ENCODE results near the gene VIPR2.

The VIPR2 gene

DNA sequence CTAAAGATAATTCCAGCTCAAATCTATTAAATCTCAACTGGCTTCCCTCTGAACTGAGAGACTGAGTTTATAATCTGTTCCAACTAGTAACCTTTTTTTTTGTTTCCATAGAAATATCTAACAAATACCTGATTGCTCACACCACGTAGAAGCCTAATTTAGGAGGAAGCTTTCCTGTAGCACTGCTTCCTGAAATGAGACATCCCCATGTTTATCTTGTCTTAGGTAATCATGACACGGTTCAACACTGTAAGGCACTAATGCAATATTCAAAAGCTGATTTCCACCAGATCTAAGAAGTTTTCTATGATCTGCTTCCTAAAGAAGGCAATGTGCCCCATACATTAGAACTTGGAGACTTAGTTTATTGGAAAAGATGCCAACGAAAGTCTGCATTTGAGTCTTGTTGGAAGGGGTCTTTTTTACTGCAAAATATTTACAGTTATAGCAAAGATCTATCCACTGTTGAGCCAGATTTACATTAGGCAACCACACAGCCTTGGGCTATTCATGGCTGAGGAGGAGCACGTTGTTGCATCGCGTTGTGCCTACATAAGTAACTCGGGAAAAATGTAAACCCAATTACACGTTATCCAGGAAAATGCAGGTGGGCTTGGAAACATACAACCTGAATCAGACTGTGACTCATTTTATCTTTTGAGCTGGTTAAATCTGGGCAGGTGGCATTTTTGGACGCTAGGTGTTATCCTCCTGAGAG is 66.3 kb downstream of the VIPR2 start:
- no peak for DNase-seq (ENCODE audit: extremely low read depth, low read depth)
- TF ChIP-seq, protein P1, sequence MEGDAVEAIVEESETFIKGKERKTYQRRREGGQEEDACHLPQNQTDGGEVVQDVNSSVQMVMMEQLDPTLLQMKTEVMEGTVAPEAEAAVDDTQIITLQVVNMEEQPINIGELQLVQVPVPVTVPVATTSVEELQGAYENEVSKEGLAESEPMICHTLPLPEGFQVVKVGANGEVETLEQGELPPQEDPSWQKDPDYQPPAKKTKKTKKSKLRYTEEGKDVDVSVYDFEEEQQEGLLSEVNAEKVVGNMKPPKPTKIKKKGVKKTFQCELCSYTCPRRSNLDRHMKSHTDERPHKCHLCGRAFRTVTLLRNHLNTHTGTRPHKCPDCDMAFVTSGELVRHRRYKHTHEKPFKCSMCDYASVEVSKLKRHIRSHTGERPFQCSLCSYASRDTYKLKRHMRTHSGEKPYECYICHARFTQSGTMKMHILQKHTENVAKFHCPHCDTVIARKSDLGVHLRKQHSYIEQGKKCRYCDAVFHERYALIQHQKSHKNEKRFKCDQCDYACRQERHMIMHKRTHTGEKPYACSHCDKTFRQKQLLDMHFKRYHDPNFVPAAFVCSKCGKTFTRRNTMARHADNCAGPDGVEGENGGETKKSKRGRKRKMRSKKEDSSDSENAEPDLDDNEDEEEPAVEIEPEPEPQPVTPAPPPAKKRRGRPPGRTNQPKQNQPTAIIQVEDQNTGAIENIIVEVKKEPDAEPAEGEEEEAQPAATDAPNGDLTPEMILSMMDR (IDR thresholded peaks at IDR 0.05; ENCODE audit: low read depth, low read length) = no peak

DNA sequence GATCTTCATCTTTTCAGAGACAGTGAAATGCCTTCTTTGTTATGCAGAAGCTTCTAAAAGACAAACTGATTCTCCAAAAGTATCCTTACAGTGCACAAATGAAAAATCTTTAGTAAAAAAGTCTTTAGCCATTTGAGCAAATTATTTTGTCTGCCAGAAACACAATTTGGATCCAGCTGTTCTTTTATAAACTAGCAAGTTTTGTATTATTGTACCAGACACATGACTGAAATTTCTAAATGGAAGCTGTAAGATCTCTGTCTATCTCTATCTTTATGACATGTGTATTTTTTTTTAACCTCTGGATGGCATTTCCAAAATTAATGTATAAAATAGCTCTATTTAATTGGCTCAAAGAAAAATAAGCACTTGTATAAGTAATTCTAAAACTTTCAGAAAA is 68.3 kb downstream of the VIPR2 start:
- DNase-seq (ENCODE audit: extremely low read depth, low read depth) = no peak
- TF ChIP-seq, protein P1 (IDR thresholded peaks at IDR 0.05; ENCODE audit: low read depth, low read length) = no peak

DNA sequence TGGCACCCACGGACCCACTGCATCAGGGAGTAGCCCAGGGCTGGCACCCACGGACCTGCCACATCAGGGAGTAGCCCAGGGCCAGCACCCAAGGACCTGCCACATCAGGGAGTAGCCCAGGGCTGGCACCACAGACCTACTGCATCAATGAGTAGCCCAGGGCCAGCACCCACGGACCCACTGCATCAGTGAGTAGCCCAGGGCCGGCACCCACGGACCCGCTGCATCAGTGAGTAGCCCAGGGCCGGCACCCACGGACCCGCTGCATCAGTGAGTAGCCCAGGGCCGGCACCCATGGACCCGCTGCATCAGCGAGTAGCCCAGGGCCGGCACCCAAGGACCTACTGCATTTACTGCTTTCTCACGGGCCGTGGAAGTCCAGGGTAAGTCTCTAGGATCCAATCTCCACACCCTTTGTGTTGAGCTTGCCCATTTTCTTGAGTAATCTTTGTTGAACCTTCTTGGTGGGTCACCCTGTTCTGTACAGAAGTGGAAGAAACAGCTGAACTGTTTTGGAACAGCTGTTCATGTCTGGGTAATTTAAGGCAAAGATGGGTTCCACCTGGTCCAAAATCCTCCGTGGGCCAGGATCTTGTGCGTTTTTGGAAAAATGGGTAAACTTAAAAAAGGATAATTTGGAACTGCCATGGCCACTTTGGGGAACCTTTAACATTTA is 69.0 kb downstream of the VIPR2 start:
- TF ChIP-seq, protein P1 (IDR thresholded peaks at IDR 0.05; ENCODE audit: low read depth, low read length) = no peak
- DNase-seq (ENCODE audit: extremely low read depth, low read depth) = no peak

DNA sequence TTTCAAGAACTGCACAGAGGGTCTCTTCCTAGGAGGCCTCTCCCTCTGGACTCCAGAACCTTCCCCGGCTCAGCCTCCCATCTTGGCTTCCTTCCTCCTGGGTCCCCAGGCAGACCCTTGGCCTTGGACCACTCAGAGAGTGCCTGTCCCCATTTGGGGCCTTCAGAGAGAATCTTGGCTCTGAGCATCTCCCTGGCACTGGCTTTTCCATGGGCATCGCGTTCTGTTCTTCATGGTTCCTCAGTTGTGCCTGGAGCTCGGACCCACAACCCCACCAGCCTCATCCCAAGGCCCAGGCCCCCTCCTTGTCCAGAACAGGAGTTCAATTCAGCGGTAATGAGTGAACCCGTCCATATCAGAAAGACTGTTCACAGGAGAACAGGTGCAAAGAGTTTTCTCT is 73.4 kb downstream of the VIPR2 start:
- no peak for DNase-seq (ENCODE audit: extremely low read depth, low read depth)
- TF ChIP-seq, protein P1 (IDR thresholded peaks at IDR 0.05; ENCODE audit: low read depth, low read length) = no peak

DNA sequence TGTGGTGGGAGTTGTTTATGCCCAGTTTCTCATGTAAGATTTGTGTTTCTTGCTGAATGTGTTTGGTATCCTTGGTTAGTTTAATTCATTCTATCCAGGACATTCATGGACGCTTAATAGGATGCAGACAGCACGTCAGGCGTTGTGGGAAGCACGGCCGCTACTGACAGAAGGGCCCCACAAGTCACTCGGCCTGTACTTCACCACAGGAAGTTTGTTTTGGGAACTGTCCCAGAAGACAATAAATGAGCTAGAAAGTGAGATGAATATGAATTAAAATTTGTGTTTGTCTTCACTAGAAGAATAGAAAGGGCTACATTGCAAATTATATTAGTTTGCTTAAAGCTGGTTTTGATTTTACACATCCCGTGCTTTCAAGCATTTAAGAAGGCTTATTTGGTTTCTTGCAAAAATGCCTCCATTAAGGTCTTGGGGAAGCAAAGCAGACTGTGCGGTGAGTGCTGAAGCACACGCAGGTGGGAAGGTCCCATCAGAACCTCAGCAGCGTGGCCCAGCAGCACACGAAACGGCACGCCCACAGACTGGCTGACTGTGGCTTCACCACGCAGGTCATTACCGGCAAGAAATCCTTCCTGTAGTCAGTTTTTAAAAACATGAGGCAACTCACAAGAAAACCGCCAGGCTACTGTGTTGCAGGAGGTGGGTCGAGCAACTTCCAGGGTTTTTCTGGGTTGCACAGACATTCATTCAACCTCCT is 74.1 kb downstream of the VIPR2 start:
- DNase-seq (ENCODE audit: extremely low read depth, low read depth) = no peak
- TF ChIP-seq, protein P1 (IDR thresholded peaks at IDR 0.05; ENCODE audit: low read depth, low read length) = no peak

DNA sequence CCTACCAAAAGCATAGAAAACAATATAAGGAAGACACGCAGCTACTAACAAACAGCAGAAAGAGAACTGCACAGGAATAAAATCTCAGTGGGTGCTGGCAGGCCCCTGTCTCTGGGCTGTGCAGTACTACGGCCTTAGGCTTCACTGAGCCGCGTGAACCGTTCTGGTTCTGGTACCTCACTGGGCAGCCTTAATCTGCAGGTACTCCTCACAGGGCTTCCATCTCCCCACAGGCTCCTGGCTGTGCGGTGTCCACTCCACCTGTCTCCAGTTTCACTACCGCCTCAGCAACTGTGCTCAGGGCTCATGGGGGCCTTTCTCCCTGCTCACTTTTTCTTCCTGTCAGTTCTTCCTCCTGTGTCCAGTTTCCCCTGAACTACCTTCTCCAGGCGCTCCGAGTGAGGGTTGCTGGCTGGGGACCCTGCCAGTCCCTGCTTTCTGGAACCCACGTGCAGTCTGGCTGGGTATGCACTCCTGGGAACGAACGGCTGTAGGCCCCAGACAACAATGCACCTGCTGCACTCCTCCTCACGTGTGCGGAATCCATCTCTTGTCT is 75.7 kb downstream of the VIPR2 start:
- TF ChIP-seq, protein P1 (IDR thresholded peaks at IDR 0.05; ENCODE audit: low read depth, low read length) = no peak
- DNase-seq (ENCODE audit: extremely low read depth, low read depth) = no peak

DNA sequence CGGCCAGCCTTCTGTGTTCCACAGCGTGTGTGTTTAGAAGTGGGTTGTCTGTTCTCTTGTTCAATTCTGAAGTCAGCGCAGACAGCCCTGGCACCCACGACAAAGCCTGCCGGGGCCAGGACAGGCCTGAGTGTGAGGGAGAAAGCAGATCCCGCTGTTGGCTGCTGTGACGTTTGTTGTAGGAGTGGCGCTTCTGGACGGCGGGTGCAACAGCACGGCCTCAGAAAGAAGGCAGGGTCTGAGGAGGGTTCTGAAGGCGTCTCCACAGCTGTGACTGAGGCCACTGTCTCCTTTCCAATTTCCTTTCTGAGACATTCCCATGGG is 76.2 kb downstream of the VIPR2 start:
- DNase-seq (ENCODE audit: extremely low read depth, low read depth) = no peak

More for the DNA sequence above, 76.2 kb downstream of the VIPR2 start:
- TF ChIP-seq, protein P1 (IDR thresholded peaks at IDR 0.05; ENCODE audit: low read depth, low read length) = no peak

Data from AG09319 (cell line).